ENCODE results near the gene CELA3B. TPM values are rescaled to one million over a fixed set of nuclear protein-coding genes. Genes with fewer than 3 reads are reported as not detected.
"Not testable (repeated sequence)": the region's sequence is repeated elsewhere in the genome, so short reads cannot be mapped to it uniquely, and the experiment has no call there.

CELA3B gene
- total RNA-seq, 1 experiment from 2014 or later = 3.4 TPM

DNA sequence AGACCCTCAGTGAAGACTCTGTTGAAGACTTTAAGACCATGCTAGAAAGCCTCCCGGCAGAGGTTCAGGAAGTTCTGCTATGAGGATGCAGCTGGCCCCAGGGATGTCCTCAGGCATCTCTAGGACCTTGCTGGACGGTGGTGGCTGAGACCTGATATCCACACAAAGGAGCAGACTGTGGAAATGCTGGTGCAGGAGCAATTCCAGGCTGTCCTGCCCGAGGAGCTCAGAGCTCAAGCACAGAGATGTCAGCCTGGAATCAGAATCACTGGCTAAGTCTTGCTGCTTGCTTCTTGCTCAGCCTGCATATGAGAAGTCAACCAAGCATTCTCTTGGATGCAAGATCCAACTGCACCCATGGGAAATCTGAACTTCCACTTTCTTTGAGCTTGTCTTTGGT, 53.7 kb downstream of the CELA3B start:
- H3K36me3 ChIP-seq (ENCODE audit: control insufficient read depth, insufficient read depth, low read length) = no peaks in the 10 kb centered on the region; the same call in 1 of the 2 replicates
- in situ Hi-C loops (cut with HindIII; ENCODE audit: low pct_unique_long_range_greater_than_20kb, low sequenced_read_pairs) = no loop called here
- no peak overlapping the region for H3K27ac ChIP-seq (ENCODE audit: low read length)
- ChIA-PET CTCF (interaction anchor here (0.7 kb wide), 1 partner anchor 10 kb away, joined by 10 read pairs; no protein-coding TSS in a partner anchor), POLR2A (interaction anchor here (0.6 to 0.7 kb wide), 2 partner anchors 164 to 334 kb away, joined by 5 to 8 read pairs; no protein-coding TSS in a partner anchor)
- 0 out of 2 replicates have a peak, but pooled peaks cover 6% of the 10 kb centered on the region for H3K4me1 ChIP-seq (ENCODE audit: control insufficient read depth, insufficient read depth, low read length)
- TF ChIP-seq, protein P1, sequence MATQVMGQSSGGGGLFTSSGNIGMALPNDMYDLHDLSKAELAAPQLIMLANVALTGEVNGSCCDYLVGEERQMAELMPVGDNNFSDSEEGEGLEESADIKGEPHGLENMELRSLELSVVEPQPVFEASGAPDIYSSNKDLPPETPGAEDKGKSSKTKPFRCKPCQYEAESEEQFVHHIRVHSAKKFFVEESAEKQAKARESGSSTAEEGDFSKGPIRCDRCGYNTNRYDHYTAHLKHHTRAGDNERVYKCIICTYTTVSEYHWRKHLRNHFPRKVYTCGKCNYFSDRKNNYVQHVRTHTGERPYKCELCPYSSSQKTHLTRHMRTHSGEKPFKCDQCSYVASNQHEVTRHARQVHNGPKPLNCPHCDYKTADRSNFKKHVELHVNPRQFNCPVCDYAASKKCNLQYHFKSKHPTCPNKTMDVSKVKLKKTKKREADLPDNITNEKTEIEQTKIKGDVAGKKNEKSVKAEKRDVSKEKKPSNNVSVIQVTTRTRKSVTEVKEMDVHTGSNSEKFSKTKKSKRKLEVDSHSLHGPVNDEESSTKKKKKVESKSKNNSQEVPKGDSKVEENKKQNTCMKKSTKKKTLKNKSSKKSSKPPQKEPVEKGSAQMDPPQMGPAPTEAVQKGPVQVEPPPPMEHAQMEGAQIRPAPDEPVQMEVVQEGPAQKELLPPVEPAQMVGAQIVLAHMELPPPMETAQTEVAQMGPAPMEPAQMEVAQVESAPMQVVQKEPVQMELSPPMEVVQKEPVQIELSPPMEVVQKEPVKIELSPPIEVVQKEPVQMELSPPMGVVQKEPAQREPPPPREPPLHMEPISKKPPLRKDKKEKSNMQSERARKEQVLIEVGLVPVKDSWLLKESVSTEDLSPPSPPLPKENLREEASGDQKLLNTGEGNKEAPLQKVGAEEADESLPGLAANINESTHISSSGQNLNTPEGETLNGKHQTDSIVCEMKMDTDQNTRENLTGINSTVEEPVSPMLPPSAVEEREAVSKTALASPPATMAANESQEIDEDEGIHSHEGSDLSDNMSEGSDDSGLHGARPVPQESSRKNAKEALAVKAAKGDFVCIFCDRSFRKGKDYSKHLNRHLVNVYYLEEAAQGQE (IDR thresholded peaks at IDR 0.05; ENCODE audit: insufficient read depth in 1 of 2, low read depth in 2 of 2, low read length in 1 of 2) = no peak
- TF ChIP-seq, protein P2, sequence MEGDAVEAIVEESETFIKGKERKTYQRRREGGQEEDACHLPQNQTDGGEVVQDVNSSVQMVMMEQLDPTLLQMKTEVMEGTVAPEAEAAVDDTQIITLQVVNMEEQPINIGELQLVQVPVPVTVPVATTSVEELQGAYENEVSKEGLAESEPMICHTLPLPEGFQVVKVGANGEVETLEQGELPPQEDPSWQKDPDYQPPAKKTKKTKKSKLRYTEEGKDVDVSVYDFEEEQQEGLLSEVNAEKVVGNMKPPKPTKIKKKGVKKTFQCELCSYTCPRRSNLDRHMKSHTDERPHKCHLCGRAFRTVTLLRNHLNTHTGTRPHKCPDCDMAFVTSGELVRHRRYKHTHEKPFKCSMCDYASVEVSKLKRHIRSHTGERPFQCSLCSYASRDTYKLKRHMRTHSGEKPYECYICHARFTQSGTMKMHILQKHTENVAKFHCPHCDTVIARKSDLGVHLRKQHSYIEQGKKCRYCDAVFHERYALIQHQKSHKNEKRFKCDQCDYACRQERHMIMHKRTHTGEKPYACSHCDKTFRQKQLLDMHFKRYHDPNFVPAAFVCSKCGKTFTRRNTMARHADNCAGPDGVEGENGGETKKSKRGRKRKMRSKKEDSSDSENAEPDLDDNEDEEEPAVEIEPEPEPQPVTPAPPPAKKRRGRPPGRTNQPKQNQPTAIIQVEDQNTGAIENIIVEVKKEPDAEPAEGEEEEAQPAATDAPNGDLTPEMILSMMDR (IDR thresholded peaks at IDR 0.05) = no peak
- TF ChIP-seq TCF7L2 (IDR thresholded peaks at IDR 0.05; ENCODE audit: low read depth, low read length) = no peak
- no peak for TF ChIP-seq SIN3A (IDR thresholded peaks at IDR 0.05; ENCODE audit: borderline replicate concordance, insufficient read depth, low read depth, low read length)
- no peak for TF ChIP-seq POLR2AphosphoS5 (IDR thresholded peaks at IDR 0.05; ENCODE audit: low read depth, low read length)
- intact Hi-C loops (cut with micrococcal nuclease; ENCODE audit: unreplicated experiment) = no loop called here
- H3K9me3 ChIP-seq (ENCODE audit: control insufficient read depth, insufficient read depth, low read depth, low read length) = no peaks in the 10 kb centered on the region
- DNase-seq (ENCODE audit: low read depth, low spot score) (no peak), ATAC-seq (no peak)
- H3K27me3 ChIP-seq (ENCODE audit: control insufficient read depth, insufficient read depth, low read length) = no peaks in the 10 kb centered on the region
- no TSS peak for BruUV-seq (replicated peaks)
- no peak overlapping the region for H3K4me3 ChIP-seq (ENCODE audit: low read depth in 2 of 2, low read length in 2 of 2)

DNA sequence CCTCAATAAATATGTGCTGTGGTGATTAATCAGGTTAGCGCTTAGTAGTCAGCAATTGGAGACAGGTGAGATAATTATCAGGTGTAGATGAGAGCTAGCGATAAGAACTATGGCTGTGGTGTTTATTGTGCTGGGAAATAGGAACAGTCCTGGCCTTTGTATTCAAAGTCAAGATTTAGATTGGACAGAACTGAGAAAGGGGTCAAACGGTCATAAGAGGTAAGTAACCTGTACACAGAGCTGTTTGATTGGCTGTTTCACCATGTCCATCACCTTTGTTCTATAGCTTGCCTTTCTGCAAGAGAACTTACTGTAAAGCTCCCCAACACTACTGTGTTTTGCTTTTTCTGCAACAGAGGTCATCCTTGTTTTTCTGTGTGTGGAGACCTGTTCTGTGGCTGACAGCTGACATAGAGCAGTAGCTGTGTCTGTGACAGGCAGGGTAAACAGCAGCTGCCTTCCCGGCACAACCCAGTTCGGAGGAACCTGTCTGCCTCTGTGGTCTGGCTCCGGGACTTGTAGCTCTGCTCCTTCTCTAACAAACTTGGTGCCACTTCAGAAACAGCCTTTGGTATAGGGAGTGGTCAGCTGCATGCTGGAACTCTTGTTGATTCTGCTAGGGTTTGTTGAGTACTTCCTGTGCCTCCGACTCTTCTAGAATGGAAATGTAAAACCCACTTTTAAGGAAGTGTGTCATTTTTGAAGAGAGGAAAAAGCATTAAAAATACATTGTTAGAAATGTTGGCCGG, 54.6 kb downstream of the CELA3B start:
- in situ Hi-C loops (cut with HindIII; ENCODE audit: low pct_unique_long_range_greater_than_20kb, low sequenced_read_pairs) = no loop called here
- H3K9me3 ChIP-seq (ENCODE audit: control insufficient read depth, insufficient read depth, low read depth, low read length) = no peaks in the 10 kb centered on the region
- no TSS peak for BruUV-seq (replicated peaks)
- TF ChIP-seq, protein P2 (IDR thresholded peaks at IDR 0.05) = no peak
- no peak for TF ChIP-seq SIN3A (IDR thresholded peaks at IDR 0.05; ENCODE audit: borderline replicate concordance, insufficient read depth, low read depth, low read length)
- TF ChIP-seq TCF7L2 (IDR thresholded peaks at IDR 0.05; ENCODE audit: low read depth, low read length) = no peak
- no peak for TF ChIP-seq POLR2AphosphoS5 (IDR thresholded peaks at IDR 0.05; ENCODE audit: low read depth, low read length)
- TF ChIP-seq, protein P1 (IDR thresholded peaks at IDR 0.05; ENCODE audit: insufficient read depth in 1 of 2, low read depth in 2 of 2, low read length in 1 of 2) = no peak
- ATAC-seq (no peak), DNase-seq (ENCODE audit: low read depth, low spot score) (no peak)
- H3K36me3 ChIP-seq (ENCODE audit: control insufficient read depth, insufficient read depth, low read length) = no peaks in the 10 kb centered on the region
- ChIA-PET CTCF (no interaction called here), POLR2A (no interaction called here)
- intact Hi-C loops (cut with micrococcal nuclease; ENCODE audit: unreplicated experiment) = no loop called here
- no peak overlapping the region for H3K27ac ChIP-seq (ENCODE audit: low read length)
- H3K4me3 ChIP-seq (ENCODE audit: low read depth in 2 of 2, low read length in 2 of 2) = no peak overlapping the region
- H3K27me3 ChIP-seq (ENCODE audit: control insufficient read depth, insufficient read depth, low read length) = no peaks in the 10 kb centered on the region
- 0 out of 2 replicates have a peak, but pooled peaks cover 4% of the 10 kb centered on the region for H3K4me1 ChIP-seq (ENCODE audit: control insufficient read depth, insufficient read depth, low read length)

DNA sequence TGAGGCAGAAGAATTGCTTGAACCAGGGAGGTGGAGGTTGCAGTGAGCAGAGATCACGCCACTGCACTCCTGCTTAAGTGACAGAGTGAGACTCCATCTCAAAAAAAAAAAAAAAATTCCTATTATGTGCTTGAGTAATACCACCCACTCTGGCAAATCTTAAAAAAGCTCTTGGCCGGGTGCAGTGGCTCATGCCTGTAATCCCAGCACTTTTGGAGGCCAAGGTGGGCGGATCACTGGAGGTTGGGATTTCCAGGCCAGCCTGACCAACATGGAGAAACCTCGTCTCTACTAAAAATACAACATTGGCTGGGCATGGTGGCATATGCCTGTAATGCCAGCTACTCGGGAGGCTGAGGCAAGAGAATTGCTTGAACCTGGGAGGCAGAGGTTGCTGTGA, 58.0 kb downstream of the CELA3B start:
- POLR2A ChIA-PET = interaction anchor here (0.7 to 1.0 kb wide), 2 partner anchors 10 to 470 kb away, joined by 4 to 11 read pairs; no protein-coding TSS in a partner anchor
- in situ Hi-C loops (cut with HindIII; ENCODE audit: low pct_unique_long_range_greater_than_20kb, low sequenced_read_pairs); H3K27me3 ChIP-seq (ENCODE audit: control insufficient read depth, insufficient read depth, low read length); ATAC-seq; H3K4me1 ChIP-seq (ENCODE audit: control insufficient read depth, insufficient read depth, low read length); H3K36me3 ChIP-seq (ENCODE audit: control insufficient read depth, insufficient read depth, low read length); intact Hi-C loops (cut with micrococcal nuclease; ENCODE audit: unreplicated experiment); CTCF ChIA-PET; DNase-seq (ENCODE audit: low read depth, low spot score); BruUV-seq (replicated peaks); H3K4me3 ChIP-seq (ENCODE audit: low read depth in 2 of 2, low read length in 2 of 2); H3K27ac ChIP-seq (ENCODE audit: low read length); H3K9me3 ChIP-seq (ENCODE audit: control insufficient read depth, insufficient read depth, low read depth, low read length): not testable (repeated sequence)

Measured in Panc1 (cell line).